Tibial artery (tissue), 4 donors: ENCODE results near the gene FXYD6.

ENCODE experiments used
- DNase-seq, 2 donors: peaks; one replicate each; pipeline ENCODE4 v3.0.0-alpha.2; 2019
- H3K27ac ChIP-seq, 2 donors: fragments of 200-600 bp; sonication (generic) in 1 of 2; 1 replicate in 1 of 2; 2 replicates in 1 of 2; pipeline ENCODE4 v1.5.1; 2018 to 2019; ENCODE audit warnings: mild to moderate bottlenecking in 1 of 2
- H3K27me3 ChIP-seq, 2 donors: fragments of 200-600 bp; sonication (generic) in 1 of 2; one replicate each; pipeline versions ENCODE4 v1.5.1 to v1.6.0; 2016 to 2019
- H3K36me3 ChIP-seq, 3 donors: fragments of 200-600 bp; sonication (generic) in 2 of 3; one replicate each; pipeline ENCODE4 v1.5.1; 2016 to 2019; ENCODE audit warnings: mild to moderate bottlenecking in 2 of 3
- H3K4me1 ChIP-seq, 4 donors: fragments of 200-600 bp; sonication (generic) in 2 of 4; 1 replicate in 3 of 4; 2 replicates in 1 of 4; pipeline ENCODE4 v1.5.1; 2016 to 2019
- H3K4me3 ChIP-seq, 2 donors: fragments of 200-600 bp; sonication (generic) in 1 of 2; 1 replicate in 1 of 2; 2 replicates in 1 of 2; pipeline ENCODE4 v1.5.1; 2018 to 2019; ENCODE audit warnings: mild to moderate bottlenecking in 2 of 2
- H3K9me3 ChIP-seq, 3 donors: fragments of 200-600 bp; sonication (generic) in 1 of 3; one replicate each; pipeline ENCODE4 v1.5.1; 2016 to 2019
- CTCF ChIP-seq, 2 experiments: fragments of 200-600 bp in 1 of 2; fragments of 450-650 bp in 1 of 2; IDR thresholded peaks; one replicate each; pipeline ENCODE4 v1.5.1; 2017 to 2019; ENCODE audit warnings: antibody characterized with exemption in 2 of 2, mild to moderate bottlenecking in 1 of 2, moderate library complexity in 1 of 2
- intact Hi-C: fragments of 100-400 bp; cut with DNase I; formaldehyde crosslinking; loops from one replicate; pipeline ENCODE4 v1.15.0; 2023; ENCODE audit warnings: low total_unique reads

FXYD6 gene

GRCh38 chr11:117892651-117893050 lies 16.2 kb upstream of the FXYD6 start:
- Histone ChIP-seq H3K9me3 (no peaks in the 10 kb centered on the region), H3K4me3 (no peak overlapping the region), H3K4me1 (no peaks in the 10 kb centered on the region), H3K27me3 (peaks cover 0 to 5% of the 10 kb centered on the region in 2 donors), H3K27ac (no peak overlapping the region), H3K36me3 (no peaks in the 10 kb centered on the region)
- intact Hi-C loops = no loop called here
- TF ChIP-seq CTCF (IDR thresholded peaks at IDR 0.05) = no peak
- DNase-seq = no peak

GRCh38 chr11:117891362-117891761 lies 14.9 kb upstream of the FXYD6 start:
- Histone ChIP-seq H3K4me1 (no peaks in the 10 kb centered on the region), H3K9me3 (no peaks in the 10 kb centered on the region), H3K27ac (no peak overlapping the region), H3K36me3 (no peaks in the 10 kb centered on the region), H3K4me3 (no peak overlapping the region), H3K27me3 (peaks cover 0 to 6% of the 10 kb centered on the region in 2 donors)
- DNase-seq = no peak
- no peak for TF ChIP-seq CTCF (IDR thresholded peaks at IDR 0.05)
- intact Hi-C loops = no loop called here

GRCh38 chr11:117888139-117888566 lies 11.7 kb upstream of the FXYD6 start:
- Histone ChIP-seq H3K4me3 (no peak overlapping the region), H3K27ac (no peak overlapping the region), H3K9me3 (no peaks in the 10 kb centered on the region), H3K27me3 (peaks cover 0 to 14% of the 10 kb centered on the region in 2 donors), H3K36me3 (no peaks in the 10 kb centered on the region), H3K4me1 (no peaks in the 10 kb centered on the region)
- no peak for TF ChIP-seq CTCF (IDR thresholded peaks at IDR 0.05)
- intact Hi-C loops = no loop called here
- no peak for DNase-seq

- intact Hi-C loops = no loop called here
- DNase-seq = no peak
- H3K4me1 ChIP-seq = no peaks in the 10 kb centered on the region
These were observed 11.1 kb upstream of the FXYD6 start for GRCh38 chr11:117887431-117888138.

GRCh38 chr11:117885777-117886176 lies 9.3 kb upstream of the FXYD6 start:
- Histone ChIP-seq H3K4me3 (no peak overlapping the region), H3K27ac (no peak overlapping the region)
- peak in 1 of 2 donors; percentile 37 for DNase-seq

More at GRCh38 chr11:117887431-117888138, 11.1 kb upstream of the FXYD6 start:
- peaks cover 0 to 20% of the 10 kb centered on the region in 2 donors for H3K27me3 ChIP-seq
- no peaks in the 10 kb centered on the region for H3K36me3 ChIP-seq
- no peak for TF ChIP-seq CTCF (IDR thresholded peaks at IDR 0.05)
- no peaks in the 10 kb centered on the region for H3K9me3 ChIP-seq
- H3K4me3 ChIP-seq = no peak overlapping the region
- H3K27ac ChIP-seq = no peak overlapping the region

More at GRCh38 chr11:117885777-117886176, 9.3 kb upstream of the FXYD6 start:
- intact Hi-C loops = no loop called here
- H3K9me3 ChIP-seq = no peaks in the 10 kb centered on the region
- no peak for TF ChIP-seq CTCF (IDR thresholded peaks at IDR 0.05)
- H3K27me3 ChIP-seq = peaks cover 0 to 31% of the 10 kb centered on the region in 2 donors
- no peaks in the 10 kb centered on the region for H3K36me3 ChIP-seq
- H3K4me1 ChIP-seq = no peaks in the 10 kb centered on the region
